HG02571 (cell line): ENCODE data around the gene ARHGAP29.

Experiments
- ATAC-seq: cut with Tn5 transposase; IDR thresholded peaks from one replicate; pipeline ENCODE4 v1.9.1; 2021; ENCODE audit warnings: mild to moderate bottlenecking, moderate library complexity; ENCODE audit not compliant: unreplicated experiment

The ARHGAP29 gene

GRCh38 chr1:94265906-94266305 lies 28.5 kb upstream of the ARHGAP29 start:
- ATAC-seq = no peak

- no peak for ATAC-seq
Observed at GRCh38 chr1:94265011-94265422, 27.6 kb upstream of the ARHGAP29 start.

GRCh38 chr1:94260635-94261387 lies 23.4 kb upstream of the ARHGAP29 start:
- no peak for ATAC-seq

- no peak for ATAC-seq
Observed at GRCh38 chr1:94259635-94260289, 22.4 kb upstream of the ARHGAP29 start.

- ATAC-seq = no peak
Observed at GRCh38 chr1:94258873-94259331, 21.5 kb upstream of the ARHGAP29 start.

- no peak for ATAC-seq
Observed at GRCh38 chr1:94257444-94257843, 20.1 kb upstream of the ARHGAP29 start.

GRCh38 chr1:94255476-94255875 lies 18.1 kb upstream of the ARHGAP29 start:
- ATAC-seq = no peak

GRCh38 chr1:94254073-94254810 lies 16.9 kb upstream of the ARHGAP29 start:
- ATAC-seq = no peak

GRCh38 chr1:94253456-94254017 lies 16.2 kb upstream of the ARHGAP29 start:
- ATAC-seq = no peak

GRCh38 chr1:94250341-94250740 lies 13.0 kb upstream of the ARHGAP29 start:
- ATAC-seq = no peak

- no peak for ATAC-seq
Observed at GRCh38 chr1:94248956-94249688, 11.7 kb upstream of the ARHGAP29 start.

GRCh38 chr1:94247138-94248094 lies 10.0 kb upstream of the ARHGAP29 start:
- peak; percentile 91 for ATAC-seq

- peak; percentile 8 for ATAC-seq
Observed at GRCh38 chr1:94246692-94247137, 9.3 kb upstream of the ARHGAP29 start.

GRCh38 chr1:94245747-94246438 lies 8.5 kb upstream of the ARHGAP29 start:
- no peak for ATAC-seq

GRCh38 chr1:94244816-94245215 lies 7.4 kb upstream of the ARHGAP29 start:
- no peak for ATAC-seq

- ATAC-seq = no peak
Observed at GRCh38 chr1:94243665-94244064, 6.3 kb upstream of the ARHGAP29 start.

- no peak for ATAC-seq
Observed at GRCh38 chr1:94240822-94241221, 3.4 kb upstream of the ARHGAP29 start.

- ATAC-seq = no peak
Observed at GRCh38 chr1:94239796-94240195, 2.4 kb upstream of the ARHGAP29 start.

- ATAC-seq = no peak
Observed at GRCh38 chr1:94239051-94239450, 1.7 kb upstream of the ARHGAP29 start.
